HCT116 (cell line): ENCODE data around the gene ZMYND12. TPM values are rescaled to one million over a fixed set of nuclear protein-coding genes. Genes with fewer than 3 reads are reported as not detected.

Source experiments
- ATAC-seq: fragments of 200-7000 bp; cut with Tn5 transposase; 2 replicates; pipeline ENCODE4 v1.9.1; 2020; ENCODE audit warnings: mild to moderate bottlenecking, moderate library complexity
- BruUV-seq: library from RNA; stranded (reverse); fragments of 400-500 nt; replicated peaks from 2 replicates; lab custom pipeline; 2021; lab: Mats Ljungman, UMichigan
- CTCF ChIA-PET: fragments of 300-600 bp; sonication (Branson Sonifier 250); formaldehyde crosslinking; loops from one replicate; lab custom pipeline; 2021; ENCODE audit warnings: antibody characterized with exemption; lab: Charles Lee
- POLR2A ChIA-PET: fragments of 300-600, 350-600 bp; sonication (Branson Sonifier 250); formaldehyde crosslinking; loops from one replicate; lab custom pipeline; 2021; ENCODE audit warnings: antibody characterized with exemption; lab: Charles Lee
- RAD21 ChIA-PET, 2 experiments: fragments of 300-600 bp; sonication (Branson Sonifier 250); formaldehyde crosslinking; loops; one replicate each; lab custom pipeline; 2023; ENCODE audit warnings: low total read pairs in 2 of 2; ENCODE audit not compliant: uncharacterized antibody in 2 of 2, unreplicated experiment in 2 of 2, low non-redundant PET in 1 of 2; lab: Charles Lee
- DNase-seq: peaks from one replicate; pipeline ENCODE4 v3.0.0-alpha.2; 2010; ENCODE audit warnings: low read depth, low spot score
- H2AFZ ChIP-seq: fragments of 200-600 bp; shearing (Covaris generic), sonication (generic); 2 replicates; pipeline ENCODE4 v1.6.1; 2017; ENCODE audit warnings: low read depth, mixed run types, mixed read lengths, antibody characterized with exemption, low read length; ENCODE audit not compliant: poor library complexity, severe bottlenecking
- H3K27ac ChIP-seq: 2 replicates; pipeline ENCODE4 v1.5.1; 2012; ENCODE audit warnings: low read depth, low read length
- H3K27me3 ChIP-seq: fragments of 200-600 bp; sonication (generic); 2 replicates; pipeline ENCODE4 v1.6.1; 2016; ENCODE audit warnings: mixed run types, low read length, mixed read lengths; ENCODE audit not compliant: insufficient read depth
- H3K36me3 ChIP-seq, 2 experiments: fragments of 200-500 bp in 1 of 2; fragments of 200-600 bp in 1 of 2; sonication (Bioruptor generic) in 1 of 2; sonication (generic) in 1 of 2; 2 replicates each; pipeline versions ENCODE4 v1.5.1 to v1.6.1; 2014 to 2016; ENCODE audit warnings: low read length in 2 of 2, inconsistent platforms in 1 of 2, mixed read lengths in 1 of 2, mixed run types in 1 of 2; ENCODE audit not compliant: insufficient read depth in 2 of 2, control insufficient read depth in 1 of 2
- H3K4me1 ChIP-seq, 2 experiments: fragments of 200-600 bp in 1 of 2; sonication (generic) in 1 of 2; 2 replicates each; pipeline versions ENCODE4 v1.5.1 to v1.6.1; 2012 to 2017; ENCODE audit warnings: low read length in 2 of 2, inconsistent platforms in 1 of 2, mild to moderate bottlenecking in 1 of 2, mixed read lengths in 1 of 2, mixed run types in 1 of 2, moderate library complexity in 1 of 2; ENCODE audit not compliant: insufficient read depth in 2 of 2, control insufficient read depth in 1 of 2
- H3K4me2 ChIP-seq: fragments of 200-600 bp; sonication (generic); 2 replicates; pipeline ENCODE4 v1.6.1; 2017; ENCODE audit warnings: mixed run types, low read length, mixed read lengths
- H3K4me3 ChIP-seq, 2 experiments: fragments of 200-600 bp in 1 of 2; sonication (generic) in 1 of 2; replicated peaks in 1 of 2; 2 replicates each; pipeline ENCODE4 v1.5.1; 2011 to 2016; ENCODE audit warnings: low read length in 2 of 2, control low read depth in 1 of 2, low read depth in 1 of 2, mild to moderate bottlenecking in 1 of 2, mixed read lengths in 1 of 2, mixed run types in 1 of 2
- H3K79me2 ChIP-seq: fragments of 200-600 bp; sonication (generic); 2 replicates; pipeline ENCODE4 v1.6.1; 2017; ENCODE audit warnings: mild to moderate bottlenecking, mixed run types, low read length, moderate library complexity, mixed read lengths; ENCODE audit not compliant: insufficient read depth
- H3K9ac ChIP-seq: fragments of 200-600 bp; sonication (generic); 2 replicates; pipeline ENCODE4 v1.6.1; 2016; ENCODE audit warnings: low read length, mixed read lengths
- H3K9me2 ChIP-seq: fragments of 200-600 bp; sonication (generic), shearing (Covaris generic); 2 replicates; pipeline ENCODE4 v1.6.1; 2017; ENCODE audit warnings: mixed run types, mild to moderate bottlenecking, moderate library complexity; ENCODE audit not compliant: insufficient read depth
- H3K9me3 ChIP-seq, 2 experiments: fragments of 200-500 bp in 1 of 2; fragments of 200-600 bp in 1 of 2; sonication (Bioruptor generic) in 1 of 2; sonication (generic) in 1 of 2; 2 replicates each; pipeline ENCODE4 v1.6.1; 2014 to 2017; ENCODE audit warnings: low read length in 2 of 2, mixed read lengths in 2 of 2, inconsistent platforms in 1 of 2, low read depth in 1 of 2, mild to moderate bottlenecking in 1 of 2, mixed run types in 1 of 2, moderate library complexity in 1 of 2; ENCODE audit not compliant: control insufficient read depth in 1 of 2, insufficient read depth in 1 of 2
- H4K20me1 ChIP-seq: fragments of 200-600 bp; sonication (generic), shearing (Covaris generic); 2 replicates; pipeline ENCODE4 v1.6.1; 2017; ENCODE audit warnings: mixed run types, mild to moderate bottlenecking, moderate library complexity; ENCODE audit not compliant: insufficient read depth
- ATF3 ChIP-seq: IDR thresholded peaks from 2 replicates; pipeline ENCODE4 v1.6.1; 2012
- CBX3 ChIP-seq: IDR thresholded peaks from 2 replicates; pipeline ENCODE4 v1.6.1; 2012; ENCODE audit warnings: low read depth
- FOSL1 ChIP-seq: IDR thresholded peaks from 2 replicates; pipeline ENCODE4 v1.6.1; 2012; ENCODE audit warnings: low read depth
- POLR2A ChIP-seq: IDR thresholded peaks from 2 replicates; pipeline ENCODE4 v1.7.0; 2011; ENCODE audit warnings: borderline replicate concordance; ENCODE audit not compliant: insufficient read depth, insufficient read length; ENCODE audit errors: extremely low read depth
- RAD21 ChIP-seq: IDR thresholded peaks from 2 replicates; pipeline ENCODE4 v1.6.1; 2012; ENCODE audit warnings: low read depth, mild to moderate bottlenecking
- REST ChIP-seq: IDR thresholded peaks from 2 replicates; pipeline ENCODE4 v1.6.1; 2012; ENCODE audit warnings: low read depth
- SP1 ChIP-seq: IDR thresholded peaks from 2 replicates; pipeline ENCODE4 v1.6.1; 2012; ENCODE audit warnings: low read depth
- SRF ChIP-seq: IDR thresholded peaks from 2 replicates; pipeline ENCODE4 v1.6.1; 2012; ENCODE audit warnings: low read depth
- YY1 ChIP-seq: IDR thresholded peaks from 2 replicates; pipeline ENCODE4 v1.6.1; 2011; ENCODE audit warnings: low read length, low read depth, moderate library complexity, mild to moderate bottlenecking; ENCODE audit not compliant: insufficient replicate concordance; ENCODE audit errors: extremely low read depth
- intact Hi-C: fragments of 100-400 bp; cut with micrococcal nuclease; formaldehyde crosslinking; loops from 2 replicates; pipeline ENCODE4 v1.10.0; 2022
- total RNA-seq: library from RNA; stranded (reverse); gene quantifications from one replicate; pipeline ENCODE4 v1.2.1, GENCODE V29; 2021; ENCODE audit not compliant: unreplicated experiment

ZMYND12 gene
- total RNA-seq, 1 experiment from 2014 or later = 0.25 TPM

DNA sequence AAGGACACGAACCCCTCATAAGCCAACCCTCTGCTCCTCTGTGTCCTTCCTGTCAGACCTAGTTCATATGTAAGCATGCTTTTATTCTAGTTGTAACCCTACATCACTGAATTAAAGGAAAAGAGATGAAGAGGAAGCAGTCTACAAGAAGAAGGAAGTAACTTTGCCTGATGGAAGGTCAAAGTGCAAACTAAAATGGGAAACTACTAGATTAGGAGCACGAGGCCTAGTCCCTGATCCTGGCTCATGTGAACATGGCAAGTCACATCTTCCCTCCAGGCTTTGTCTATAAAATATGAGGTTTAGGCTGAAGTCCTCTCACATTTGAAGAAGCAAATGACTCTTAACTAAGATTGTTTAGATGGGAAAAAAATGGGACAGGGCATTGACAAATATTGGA lies 13.2 kb downstream of the ZMYND12 start:
- H2AFZ ChIP-seq = no peak overlapping the region
- no peak for DNase-seq
- H3K27me3 ChIP-seq = no peaks in the 10 kb centered on the region
- no peaks in the 10 kb centered on the region for H3K9me3 ChIP-seq
- BruUV-seq = no TSS peak
- no peak overlapping the region for H3K4me2 ChIP-seq
- no peaks in the 10 kb centered on the region for H3K9me2 ChIP-seq
- CTCF ChIA-PET = no interaction called here
- intact Hi-C loops = no loop called here
- no peak for ATAC-seq
- no peak overlapping the region for H3K4me3 ChIP-seq
- H3K79me2 ChIP-seq = no peaks in the 10 kb centered on the region
- no peaks in the 10 kb centered on the region for H4K20me1 ChIP-seq
- POLR2A ChIA-PET = no interaction called here
- H3K27ac ChIP-seq = no peak overlapping the region
- no peak overlapping the region for H3K9ac ChIP-seq
- RAD21 ChIA-PET = no interaction called here
- H3K36me3 ChIP-seq = no peaks in the 10 kb centered on the region
- peaks cover 0 to 11% of the 10 kb centered on the region in 2 experiments; a peak in 2 of 4 replicates for H3K4me1 ChIP-seq
- no peak for TF ChIP-seq ATF3
- TF ChIP-seq YY1 = no peak
- TF ChIP-seq, all 23 proteins: peak for 0

DNA sequence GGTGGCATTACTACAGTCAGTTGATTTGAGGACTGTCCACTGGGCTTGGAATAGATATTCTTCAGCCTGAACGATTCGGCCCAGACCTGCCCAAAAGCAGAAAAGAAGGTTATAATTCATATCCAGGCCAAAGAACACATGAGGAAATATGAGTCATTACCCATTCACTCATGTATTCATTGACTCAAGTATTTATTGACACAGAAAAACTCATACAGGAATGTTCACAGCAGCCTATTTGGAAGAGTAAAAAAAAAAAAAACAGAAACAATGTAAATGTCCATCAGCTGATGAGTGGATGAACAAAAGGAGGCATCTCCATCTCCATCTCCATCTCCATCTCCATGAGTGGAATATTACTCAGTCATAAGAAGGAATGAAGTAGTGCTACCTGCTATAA lies 15.9 kb downstream of the ZMYND12 start:
- H3K4me1 ChIP-seq = peaks cover 0 to 11% of the 10 kb centered on the region in 2 experiments; a peak in 2 of 4 replicates
- ChIA-PET CTCF (no interaction called here), RAD21 (no interaction called here), POLR2A (no interaction called here)
- H3K36me3 ChIP-seq = no peaks in the 10 kb centered on the region
- ATAC-seq (peak; percentile 40), DNase-seq (no peak)
- no peak overlapping the region for H3K27ac ChIP-seq
- intact Hi-C loops = no loop called here
- peak; percentile 10; the same call in 1 of the 2 replicates for TF ChIP-seq SRF
- no peak for TF ChIP-seq POLR2A
- 0 out of 2 replicates have a peak, but pooled peaks have one; percentile 1 for TF ChIP-seq RAD21
- peak; percentile 73 for TF ChIP-seq FOSL1
- TF ChIP-seq ATF3 = no peak
- no peak for TF ChIP-seq REST
- no peak for TF ChIP-seq CBX3
- peak; percentile 21; the same call in 1 of the 2 replicates for TF ChIP-seq SP1
- peak overlapping the region; percentile 32; the same call in 1 of the 2 replicates for H3K4me2 ChIP-seq
- no TSS peak for BruUV-seq
- H3K4me3 ChIP-seq = no peak overlapping the region
- no peaks in the 10 kb centered on the region for H3K9me3 ChIP-seq
- H3K79me2 ChIP-seq = no peaks in the 10 kb centered on the region
- H3K27me3 ChIP-seq = no peaks in the 10 kb centered on the region
- H4K20me1 ChIP-seq = no peaks in the 10 kb centered on the region
- no peak overlapping the region for H3K9ac ChIP-seq
- H3K9me2 ChIP-seq = no peaks in the 10 kb centered on the region
- no peak overlapping the region for H2AFZ ChIP-seq
